HCT116 (cell line): ENCODE measurements around the gene VRK3.

Source experiments
- CEBPB ChIP-seq: IDR thresholded peaks from 2 replicates; pipeline ENCODE4 v1.6.1; 2012; ENCODE audit warnings: low read depth
- ELF1 ChIP-seq: IDR thresholded peaks from 2 replicates; pipeline ENCODE4 v1.6.1; 2012; ENCODE audit warnings: low read depth, borderline replicate concordance
- EZH2 ChIP-seq: fragments of 200-600 bp; sonication (generic); IDR thresholded peaks from 2 replicates; pipeline ENCODE4 v1.6.1; 2017; ENCODE audit warnings: antibody characterized with exemption, mixed run types
- JUND ChIP-seq: IDR thresholded peaks from 2 replicates; pipeline ENCODE4 v1.6.1; 2012
- POLR2A ChIP-seq: IDR thresholded peaks from 2 replicates; pipeline ENCODE4 v1.7.0; 2011; ENCODE audit warnings: borderline replicate concordance; ENCODE audit not compliant: insufficient read depth, insufficient read length; ENCODE audit errors: extremely low read depth
- POLR2AphosphoS5 ChIP-seq: IDR thresholded peaks from 2 replicates; pipeline ENCODE4 v1.6.1; 2011; ENCODE audit warnings: mild to moderate bottlenecking, low read depth, low read length, moderate library complexity
- SP1 ChIP-seq: IDR thresholded peaks from 2 replicates; pipeline ENCODE4 v1.6.1; 2012; ENCODE audit warnings: low read depth
- TF ChIP-seq, protein P1 (sequence below), 3 experiments: fragments of 200-600 bp in 1 of 3; sonication (generic) in 1 of 3; IDR thresholded peaks in 2 of 3; conservative IDR thresholded peaks in 1 of 3; 2 replicates each; pipeline ENCODE4 v1.5.1; 2012 to 2017; ENCODE audit warnings: low read depth in 2 of 3, low read length in 2 of 3, antibody characterized with exemption in 1 of 3, borderline replicate concordance in 1 of 3, control low read depth in 1 of 3, mild to moderate bottlenecking in 1 of 3, mixed read lengths in 1 of 3, mixed run types in 1 of 3, moderate library complexity in 1 of 3; ENCODE audit not compliant: insufficient read depth in 1 of 3
- TF ChIP-seq, protein P2 (sequence below): IDR thresholded peaks from 2 replicates; pipeline ENCODE4 v1.6.1; 2012
- TF ChIP-seq, protein P3 (sequence below): IDR thresholded peaks from 2 replicates; pipeline ENCODE4 v1.6.1; 2012; ENCODE audit warnings: low read depth

DNA sequence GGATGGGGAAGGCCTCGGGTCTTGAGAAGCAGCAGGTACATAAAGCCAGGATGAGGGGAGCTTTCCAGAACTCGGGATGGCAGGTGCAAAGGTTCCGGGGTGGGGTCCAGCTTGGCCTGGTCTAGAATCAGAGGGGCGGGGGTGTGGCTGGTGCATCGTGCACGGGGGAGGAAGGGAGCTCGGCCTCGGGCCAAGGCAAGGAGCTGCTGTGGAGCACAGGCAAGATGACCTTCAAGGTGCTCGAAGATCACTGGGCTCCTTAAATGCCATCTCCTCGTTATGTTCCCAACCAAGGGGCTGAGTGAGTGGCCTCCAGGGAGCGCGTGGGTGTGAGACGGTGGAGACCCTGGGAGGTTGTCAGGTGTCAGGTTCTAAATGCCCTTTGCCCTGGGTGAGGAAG lies 48.1 kb downstream of the VRK3 start:
- TF ChIP-seq, protein P1, sequence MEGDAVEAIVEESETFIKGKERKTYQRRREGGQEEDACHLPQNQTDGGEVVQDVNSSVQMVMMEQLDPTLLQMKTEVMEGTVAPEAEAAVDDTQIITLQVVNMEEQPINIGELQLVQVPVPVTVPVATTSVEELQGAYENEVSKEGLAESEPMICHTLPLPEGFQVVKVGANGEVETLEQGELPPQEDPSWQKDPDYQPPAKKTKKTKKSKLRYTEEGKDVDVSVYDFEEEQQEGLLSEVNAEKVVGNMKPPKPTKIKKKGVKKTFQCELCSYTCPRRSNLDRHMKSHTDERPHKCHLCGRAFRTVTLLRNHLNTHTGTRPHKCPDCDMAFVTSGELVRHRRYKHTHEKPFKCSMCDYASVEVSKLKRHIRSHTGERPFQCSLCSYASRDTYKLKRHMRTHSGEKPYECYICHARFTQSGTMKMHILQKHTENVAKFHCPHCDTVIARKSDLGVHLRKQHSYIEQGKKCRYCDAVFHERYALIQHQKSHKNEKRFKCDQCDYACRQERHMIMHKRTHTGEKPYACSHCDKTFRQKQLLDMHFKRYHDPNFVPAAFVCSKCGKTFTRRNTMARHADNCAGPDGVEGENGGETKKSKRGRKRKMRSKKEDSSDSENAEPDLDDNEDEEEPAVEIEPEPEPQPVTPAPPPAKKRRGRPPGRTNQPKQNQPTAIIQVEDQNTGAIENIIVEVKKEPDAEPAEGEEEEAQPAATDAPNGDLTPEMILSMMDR (IDR thresholded peaks at IDR 0.05 in 2 of 3, conservative IDR thresholded peaks at IDR 0.05 in 1 of 3; ENCODE audit: borderline replicate concordance in 1 of 3, insufficient read depth in 1 of 3, low read depth in 2 of 3, low read length in 2 of 3): no peak
- TF ChIP-seq EZH2 (no peak), CEBPB (no peak), SP1 (no peak), POLR2A (no peak), JUND (no peak), POLR2AphosphoS5 (no peak), ELF1 (no peak)
- TF ChIP-seq, protein P2, sequence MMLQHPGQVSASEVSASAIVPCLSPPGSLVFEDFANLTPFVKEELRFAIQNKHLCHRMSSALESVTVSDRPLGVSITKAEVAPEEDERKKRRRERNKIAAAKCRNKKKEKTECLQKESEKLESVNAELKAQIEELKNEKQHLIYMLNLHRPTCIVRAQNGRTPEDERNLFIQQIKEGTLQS: no peak
- TF ChIP-seq, protein P3, sequence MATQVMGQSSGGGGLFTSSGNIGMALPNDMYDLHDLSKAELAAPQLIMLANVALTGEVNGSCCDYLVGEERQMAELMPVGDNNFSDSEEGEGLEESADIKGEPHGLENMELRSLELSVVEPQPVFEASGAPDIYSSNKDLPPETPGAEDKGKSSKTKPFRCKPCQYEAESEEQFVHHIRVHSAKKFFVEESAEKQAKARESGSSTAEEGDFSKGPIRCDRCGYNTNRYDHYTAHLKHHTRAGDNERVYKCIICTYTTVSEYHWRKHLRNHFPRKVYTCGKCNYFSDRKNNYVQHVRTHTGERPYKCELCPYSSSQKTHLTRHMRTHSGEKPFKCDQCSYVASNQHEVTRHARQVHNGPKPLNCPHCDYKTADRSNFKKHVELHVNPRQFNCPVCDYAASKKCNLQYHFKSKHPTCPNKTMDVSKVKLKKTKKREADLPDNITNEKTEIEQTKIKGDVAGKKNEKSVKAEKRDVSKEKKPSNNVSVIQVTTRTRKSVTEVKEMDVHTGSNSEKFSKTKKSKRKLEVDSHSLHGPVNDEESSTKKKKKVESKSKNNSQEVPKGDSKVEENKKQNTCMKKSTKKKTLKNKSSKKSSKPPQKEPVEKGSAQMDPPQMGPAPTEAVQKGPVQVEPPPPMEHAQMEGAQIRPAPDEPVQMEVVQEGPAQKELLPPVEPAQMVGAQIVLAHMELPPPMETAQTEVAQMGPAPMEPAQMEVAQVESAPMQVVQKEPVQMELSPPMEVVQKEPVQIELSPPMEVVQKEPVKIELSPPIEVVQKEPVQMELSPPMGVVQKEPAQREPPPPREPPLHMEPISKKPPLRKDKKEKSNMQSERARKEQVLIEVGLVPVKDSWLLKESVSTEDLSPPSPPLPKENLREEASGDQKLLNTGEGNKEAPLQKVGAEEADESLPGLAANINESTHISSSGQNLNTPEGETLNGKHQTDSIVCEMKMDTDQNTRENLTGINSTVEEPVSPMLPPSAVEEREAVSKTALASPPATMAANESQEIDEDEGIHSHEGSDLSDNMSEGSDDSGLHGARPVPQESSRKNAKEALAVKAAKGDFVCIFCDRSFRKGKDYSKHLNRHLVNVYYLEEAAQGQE: no peak
